ENCODE data around the gene NSUN6. TPM values are rescaled to one million over a fixed set of nuclear protein-coding genes. Genes with fewer than 3 reads are reported as not detected.
"Not testable (repeated sequence)": the region's sequence is repeated elsewhere in the genome, so short reads cannot be mapped to it uniquely, and the experiment has no call there.

Gene NSUN6
- total and polyA plus RNA-seq, 3 donors from 2014 or later = 34.7 to 73.0 (median 50.2) TPM

- no peak overlapping the region for H3K4me3 ChIP-seq
- WGBS, 2 donors = 93 to 98% methylated on average over 4 of the region's 4 CpGs
- no peaks in the 10 kb centered on the region for H3K9me3 ChIP-seq
- TF ChIP-seq CTCF (IDR thresholded peaks at IDR 0.05) (no peak), POLR2A (IDR thresholded peaks at IDR 0.05) (no peak)
- H3K4me1 ChIP-seq = no peaks in the 10 kb centered on the region
- H3K27ac ChIP-seq = no peak overlapping the region
- H3K36me3 ChIP-seq (ENCODE audit: low read depth, missing control alignments) = no peaks in the 10 kb centered on the region
- intact Hi-C loops (cut with DNase I; ENCODE audit: low total_unique reads) = no loop called here
- no peak for DNase-seq
- H3K27me3 ChIP-seq = no peaks in the 10 kb centered on the region
Observed at GRCh38 chr10:18606051-18606695, 45.2 kb downstream of the NSUN6 start.

GRCh38 chr10:18601321-18601720 lies 50.1 kb downstream of the NSUN6 start:
- TF ChIP-seq CTCF (IDR thresholded peaks at IDR 0.05) = peak in 1 of 3 experiments; percentile 8
- no peak for TF ChIP-seq POLR2A (IDR thresholded peaks at IDR 0.05)
- Histone ChIP-seq H3K9me3 (no peaks in the 10 kb centered on the region), H3K4me1 (no peaks in the 10 kb centered on the region), H3K27ac (no peak overlapping the region), H3K27me3 (no peaks in the 10 kb centered on the region), H3K4me3 (no peak overlapping the region), H3K36me3 (ENCODE audit: low read depth, missing control alignments) (no peaks in the 10 kb centered on the region)
- 64 to 77% methylated on average over 2 of the region's 2 CpGs for WGBS, 2 donors
- no peak for DNase-seq
- intact Hi-C loops (cut with DNase I; ENCODE audit: low total_unique reads) = no loop called here

- no peak overlapping the region for H3K4me3 ChIP-seq
- DNase-seq = no peak
- TF ChIP-seq POLR2A (IDR thresholded peaks at IDR 0.05) (no peak), CTCF (IDR thresholded peaks at IDR 0.05) (no peak)
- H3K27ac ChIP-seq = no peak overlapping the region
- WGBS, 2 donors = 94 to 95% methylated on average over 3 of the region's 3 CpGs
- H3K27me3 ChIP-seq = no peaks in the 10 kb centered on the region
- no peaks in the 10 kb centered on the region for H3K4me1 ChIP-seq
- H3K36me3 ChIP-seq (ENCODE audit: low read depth, missing control alignments) = no peaks in the 10 kb centered on the region
- H3K9me3 ChIP-seq = no peaks in the 10 kb centered on the region
- intact Hi-C loops (cut with DNase I; ENCODE audit: low total_unique reads) = no loop called here
Observed at GRCh38 chr10:18599392-18599791, 52.0 kb downstream of the NSUN6 start.

GRCh38 chr10:18594574-18595156 lies 56.7 kb downstream of the NSUN6 start:
- 89 to 93% methylated on average over 6 of the region's 6 CpGs for WGBS, 2 donors
- Histone ChIP-seq H3K36me3 (ENCODE audit: low read depth, missing control alignments) (no peaks in the 10 kb centered on the region), H3K4me1 (no peaks in the 10 kb centered on the region), H3K27me3 (no peaks in the 10 kb centered on the region), H3K27ac (no peak overlapping the region), H3K4me3 (no peak overlapping the region), H3K9me3 (no peaks in the 10 kb centered on the region)
- DNase-seq = no peak
- intact Hi-C loops (cut with DNase I; ENCODE audit: low total_unique reads) = no loop called here
- TF ChIP-seq CTCF (IDR thresholded peaks at IDR 0.05) = no peak
- TF ChIP-seq POLR2A (IDR thresholded peaks at IDR 0.05) = no peak

GRCh38 chr10:18591141-18591540 lies 60.2 kb downstream of the NSUN6 start:
- not testable (repeated sequence) for H3K36me3 ChIP-seq (ENCODE audit: low read depth, missing control alignments)

GRCh38 chr10:18586637-18587036 lies 64.8 kb downstream of the NSUN6 start:
- H3K36me3 ChIP-seq (ENCODE audit: low read depth, missing control alignments); H3K27me3 ChIP-seq; H3K27ac ChIP-seq; H3K4me3 ChIP-seq; intact Hi-C loops (cut with DNase I; ENCODE audit: low total_unique reads); H3K9me3 ChIP-seq; H3K4me1 ChIP-seq: not testable (repeated sequence)
- peak; percentile 44 for DNase-seq
- 91 to 97% methylated on average over 8 to 10 of the region's 10 CpGs for WGBS, 2 donors

More at GRCh38 chr10:18591141-18591540, 60.2 kb downstream of the NSUN6 start:
- DNase-seq; H3K4me3 ChIP-seq; H3K27me3 ChIP-seq; H3K27ac ChIP-seq; intact Hi-C loops (cut with DNase I; ENCODE audit: low total_unique reads); H3K4me1 ChIP-seq; H3K9me3 ChIP-seq: not testable (repeated sequence)
- 94 to 100% methylated on average over 1 of the region's 1 CpG for WGBS, 2 donors

Data from testis (tissue), 3 donors.